MCF 10A (cell line): ENCODE data around the gene MAST2. TPM values are rescaled to one million over a fixed set of nuclear protein-coding genes. Genes with fewer than 3 reads are reported as not detected.

Source experiments
- BruUV-seq: library from RNA; stranded (reverse); fragments of 400-500 nt; replicated peaks from 2 replicates; lab custom pipeline; 2021; lab: Mats Ljungman, UMichigan
- CTCF ChIA-PET: fragments of 300-600 bp; sonication (Branson Sonifier 250); formaldehyde crosslinking; extraction: SDS; loops from one replicate; lab custom pipeline; 2021; ENCODE audit warnings: antibody characterized with exemption, inconsistent platforms; lab: Yijun Ruan, JAX
- POLR2A ChIA-PET: fragments of 300-600, 350-650 bp; sonication (Branson Sonifier 250); formaldehyde crosslinking; extraction: SDS; loops from one replicate; lab custom pipeline; 2020; ENCODE audit warnings: antibody characterized with exemption, inconsistent platforms; lab: Yijun Ruan, JAX
- DNase-seq: peaks from one replicate; pipeline ENCODE4 v3.0.0-alpha.2; 2018; ENCODE audit not compliant: unreplicated experiment
- H3K27ac Mint-ChIP-seq: one replicate; pipeline ENCODE4 v1.8.0; 2022; ENCODE audit warnings: mild to moderate bottlenecking, low read depth, mixed read lengths; ENCODE audit not compliant: unreplicated experiment
- H3K27me3 Mint-ChIP-seq: one replicate; pipeline ENCODE4 v1.8.0; 2022; ENCODE audit warnings: mixed read lengths; ENCODE audit not compliant: insufficient read depth, unreplicated experiment
- H3K36me3 Mint-ChIP-seq: one replicate; pipeline ENCODE4 v1.8.0; 2022; ENCODE audit warnings: mild to moderate bottlenecking, moderate library complexity, mixed read lengths; ENCODE audit not compliant: insufficient read depth, unreplicated experiment
- H3K4me1 Mint-ChIP-seq: one replicate; pipeline ENCODE4 v1.8.0; 2022; ENCODE audit warnings: mixed read lengths; ENCODE audit not compliant: insufficient read depth, unreplicated experiment
- H3K4me3 Mint-ChIP-seq: one replicate; pipeline ENCODE4 v1.8.0; 2022; ENCODE audit warnings: mild to moderate bottlenecking, moderate library complexity, mixed read lengths; ENCODE audit not compliant: unreplicated experiment
- H3K9me3 Mint-ChIP-seq: one replicate; pipeline ENCODE4 v1.8.0; 2022; ENCODE audit warnings: mixed read lengths; ENCODE audit not compliant: unreplicated experiment
- intact Hi-C: fragments of 100-400 bp; cut with micrococcal nuclease; formaldehyde crosslinking; loops from 2 replicates; pipeline ENCODE4 v1.14.1; 2022
- total RNA-seq: library from RNA; stranded (reverse); gene quantifications from 2 replicates; pipeline ENCODE4 v1.2.3, GENCODE V29; 2022
- TF ChIP-seq, protein P1 (sequence below): fragments of 200-600 bp; IDR thresholded peaks from one replicate; pipeline ENCODE4 v1.8.0; 2022; ENCODE audit warnings: antibody characterized with exemption, mild to moderate bottlenecking; ENCODE audit not compliant: unreplicated experiment

MAST2 gene
- total RNA-seq, 1 experiment from 2014 or later, result 33.3 TPM

DNA sequence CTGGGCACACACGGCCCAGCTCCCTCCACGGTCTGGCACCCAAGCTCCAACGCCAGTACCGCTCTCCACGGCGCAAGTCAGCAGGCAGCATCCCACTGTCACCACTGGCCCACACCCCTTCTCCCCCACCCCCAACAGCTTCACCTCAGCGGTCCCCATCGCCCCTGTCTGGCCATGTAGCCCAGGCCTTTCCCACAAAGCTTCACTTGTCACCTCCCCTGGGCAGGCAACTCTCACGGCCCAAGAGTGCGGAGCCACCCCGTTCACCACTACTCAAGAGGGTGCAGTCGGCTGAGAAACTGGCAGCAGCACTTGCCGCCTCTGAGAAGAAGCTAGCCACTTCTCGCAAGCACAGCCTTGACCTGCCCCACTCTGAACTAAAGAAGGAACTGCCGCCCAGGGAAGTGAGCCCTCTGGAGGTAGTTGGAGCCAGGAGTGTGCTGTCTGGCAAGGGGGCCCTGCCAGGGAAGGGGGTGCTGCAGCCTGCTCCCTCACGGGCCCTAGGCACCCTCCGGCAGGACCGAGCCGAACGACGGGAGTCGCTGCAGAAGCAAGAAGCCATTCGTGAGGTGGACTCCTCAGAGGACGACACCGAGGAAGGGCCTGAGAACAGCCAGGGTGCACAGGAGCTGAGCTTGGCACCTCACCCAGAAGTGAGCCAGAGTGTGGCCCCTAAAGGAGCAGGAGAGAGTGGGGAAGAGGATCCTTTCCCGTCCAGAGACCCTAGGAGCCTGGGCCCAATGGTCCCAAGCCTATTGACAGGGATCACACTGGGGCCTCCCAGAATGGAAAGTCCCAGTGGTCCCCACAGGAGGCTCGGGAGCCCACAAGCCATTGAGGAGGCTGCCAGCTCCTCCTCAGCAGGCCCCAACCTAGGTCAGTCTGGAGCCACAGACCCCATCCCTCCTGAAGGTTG, 231.4 kb downstream of the MAST2 start:
- no peak overlapping the region for H3K4me3 Mint-ChIP-seq
- no peaks in the 10 kb centered on the region for H3K4me1 Mint-ChIP-seq
- H3K36me3 Mint-ChIP-seq, result peaks cover 10% of the 10 kb centered on the region
- H3K27me3 Mint-ChIP-seq, result no peaks in the 10 kb centered on the region
- intact Hi-C loops, result no loop called here
- H3K27ac Mint-ChIP-seq, result no peak overlapping the region
- BruUV-seq, result no TSS peak
- TF ChIP-seq, protein P1, sequence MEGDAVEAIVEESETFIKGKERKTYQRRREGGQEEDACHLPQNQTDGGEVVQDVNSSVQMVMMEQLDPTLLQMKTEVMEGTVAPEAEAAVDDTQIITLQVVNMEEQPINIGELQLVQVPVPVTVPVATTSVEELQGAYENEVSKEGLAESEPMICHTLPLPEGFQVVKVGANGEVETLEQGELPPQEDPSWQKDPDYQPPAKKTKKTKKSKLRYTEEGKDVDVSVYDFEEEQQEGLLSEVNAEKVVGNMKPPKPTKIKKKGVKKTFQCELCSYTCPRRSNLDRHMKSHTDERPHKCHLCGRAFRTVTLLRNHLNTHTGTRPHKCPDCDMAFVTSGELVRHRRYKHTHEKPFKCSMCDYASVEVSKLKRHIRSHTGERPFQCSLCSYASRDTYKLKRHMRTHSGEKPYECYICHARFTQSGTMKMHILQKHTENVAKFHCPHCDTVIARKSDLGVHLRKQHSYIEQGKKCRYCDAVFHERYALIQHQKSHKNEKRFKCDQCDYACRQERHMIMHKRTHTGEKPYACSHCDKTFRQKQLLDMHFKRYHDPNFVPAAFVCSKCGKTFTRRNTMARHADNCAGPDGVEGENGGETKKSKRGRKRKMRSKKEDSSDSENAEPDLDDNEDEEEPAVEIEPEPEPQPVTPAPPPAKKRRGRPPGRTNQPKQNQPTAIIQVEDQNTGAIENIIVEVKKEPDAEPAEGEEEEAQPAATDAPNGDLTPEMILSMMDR, result no peak
- CTCF ChIA-PET, result interaction anchor here (0.5 to 10.0 kb wide), 8 partner anchors 8 to 247 kb away, joined by 3 to 202 read pairs (median 7); partner anchors contain the start of genes P3R3URF and TSPAN1
- DNase-seq, result no peak
- POLR2A ChIA-PET, result interaction anchor here (0.8 to 3.6 kb wide), 2 partner anchors 97 to 147 kb away, joined by 3 to 17 read pairs; partner anchors contain the start of gene PIK3R3
- H3K9me3 Mint-ChIP-seq, result no peaks in the 10 kb centered on the region

DNA sequence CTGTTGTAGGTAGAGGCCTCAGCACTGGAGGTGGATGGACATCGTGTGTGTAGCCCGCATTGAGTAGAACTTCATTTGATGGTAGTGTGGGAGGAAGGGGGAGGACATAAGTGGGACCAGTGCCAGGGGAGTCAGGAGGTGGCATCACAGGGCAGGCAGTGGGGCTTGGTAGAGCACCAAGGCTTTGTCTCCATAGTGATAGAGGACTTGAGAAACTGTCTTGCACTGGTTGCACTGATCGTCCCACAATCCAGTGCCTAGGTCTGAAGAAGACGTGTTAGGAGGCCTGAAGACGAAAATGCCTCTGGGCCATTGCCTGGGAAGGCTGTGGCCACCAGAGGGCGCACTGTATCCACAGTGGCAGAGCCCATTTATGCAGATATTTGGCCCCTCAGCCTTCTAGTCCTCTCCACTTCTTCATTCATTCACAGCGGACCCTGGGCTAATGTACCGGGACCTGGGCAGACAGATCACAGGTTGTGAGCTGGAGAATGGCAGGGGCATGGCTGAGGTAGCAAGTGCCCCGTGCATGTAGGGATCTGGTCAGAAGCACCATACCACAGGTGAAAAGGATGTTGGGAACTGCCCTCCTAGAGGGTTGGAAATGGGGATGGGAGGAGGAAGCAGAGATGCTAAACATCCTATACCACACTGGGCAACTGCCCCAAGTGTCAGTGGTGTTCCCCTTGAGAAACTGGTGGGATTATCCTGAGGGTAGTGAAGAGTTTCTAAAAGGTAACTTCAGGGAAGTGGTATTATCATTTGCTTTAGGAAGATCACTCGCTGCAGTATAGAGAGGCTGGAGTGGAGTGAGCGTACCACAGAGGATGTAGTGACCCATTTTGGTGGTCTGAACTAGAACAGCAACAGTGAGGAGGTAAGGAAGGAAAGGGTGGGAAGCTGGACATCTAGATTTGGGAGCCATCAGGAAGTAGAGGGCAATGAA, 233.8 kb downstream of the MAST2 start:
- intact Hi-C loops, result loop anchor here (1.0 kb wide), 3 partner anchors 95 to 186 kb away; partner anchors contain the start of gene PIK3R3
- TF ChIP-seq, protein P1, result peak; percentile 97
- no TSS peak for BruUV-seq
- peak; percentile 83 for DNase-seq
- ChIA-PET CTCF (interaction anchor here (0.5 to 10.0 kb wide), 37 partner anchors 10 to 343 kb away, joined by 3 to 202 read pairs (median 3); partner anchors contain the start of genes P3R3URF, PIK3R3 and TSPAN1), POLR2A (interaction anchor here (0.6 to 5.9 kb wide), 8 partner anchors 18 to 210 kb away, joined by 3 to 51 read pairs (median 6); partner anchors contain the start of gene PIK3R3)
- H3K9me3 Mint-ChIP-seq, result no peaks in the 10 kb centered on the region
- no peak overlapping the region for H3K4me3 Mint-ChIP-seq
- peaks cover 7% of the 10 kb centered on the region for H3K36me3 Mint-ChIP-seq
- no peaks in the 10 kb centered on the region for H3K27me3 Mint-ChIP-seq
- H3K27ac Mint-ChIP-seq, result no peak overlapping the region
- H3K4me1 Mint-ChIP-seq, result no peaks in the 10 kb centered on the region

DNA sequence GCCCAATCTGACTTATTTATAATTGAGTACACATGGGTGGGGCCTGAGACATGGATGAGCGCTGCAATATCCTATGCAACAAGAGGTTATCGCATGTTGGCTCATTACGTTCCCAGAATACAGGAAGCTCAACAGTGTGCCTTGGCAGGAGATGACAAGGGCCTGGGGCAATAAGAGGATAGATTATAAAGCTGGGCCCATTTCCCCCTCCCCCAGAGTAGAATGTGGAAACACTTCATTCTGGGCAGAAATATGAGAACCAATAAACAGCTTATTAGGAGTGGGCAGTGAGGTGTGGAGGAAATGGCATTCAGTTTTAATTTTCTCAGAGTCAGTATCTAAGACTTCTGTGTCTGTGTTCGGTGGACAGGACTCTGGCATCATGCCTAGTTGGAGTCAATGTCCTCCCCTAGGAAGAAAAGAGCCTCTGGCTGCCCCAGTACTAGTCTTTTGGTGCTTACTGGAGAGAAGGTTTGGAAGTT, 236.2 kb downstream of the MAST2 start:
- POLR2A ChIA-PET, result interaction anchor here (0.9 to 5.9 kb wide), 8 partner anchors 24 to 143 kb away, joined by 3 to 51 read pairs (median 6); partner anchors contain the start of genes PIK3R3 and TSPAN1
- no peaks in the 10 kb centered on the region for H3K9me3 Mint-ChIP-seq
- BruUV-seq, result no TSS peak
- H3K27me3 Mint-ChIP-seq, result no peaks in the 10 kb centered on the region
- CTCF ChIA-PET, result interaction anchor here (0.6 to 10.0 kb wide), 10 partner anchors 24 to 341 kb away, joined by 3 to 202 read pairs (median 3); partner anchors contain the start of genes P3R3URF and TSPAN1
- H3K4me1 Mint-ChIP-seq, result no peaks in the 10 kb centered on the region
- no peak overlapping the region for H3K27ac Mint-ChIP-seq
- DNase-seq, result peak; percentile 95
- intact Hi-C loops, result no loop called here
- H3K4me3 Mint-ChIP-seq, result no peak overlapping the region
- no peaks in the 10 kb centered on the region for H3K36me3 Mint-ChIP-seq
- TF ChIP-seq, protein P1, result no peak
